WTC11 (cell line): Measurements from ENCODE around the gene PSMD8. TPM values are rescaled to one million over a fixed set of nuclear protein-coding genes. Genes with fewer than 3 reads are reported as not detected.

Experiments
- ATAC-seq: fragments of 200-7000 bp; cut with Tn5 transposase; 2 replicates; pipeline ENCODE4 v1.10.0; 2021; ENCODE audit warnings: mild to moderate bottlenecking, moderate library complexity
- CTCF ChIA-PET: fragments of 300-600 bp; sonication (Branson Sonifier 250); formaldehyde crosslinking; loops from one replicate; lab custom pipeline; 2021; ENCODE audit warnings: antibody characterized with exemption; lab: Charles Lee
- POLR2A ChIA-PET: fragments of 350-600 bp; sonication (Branson Sonifier 250); formaldehyde crosslinking; loops from one replicate; lab custom pipeline; 2021; ENCODE audit warnings: antibody characterized with exemption; lab: Charles Lee
- DNase-seq: peaks from one replicate; pipeline ENCODE4 v3.0.0; 2021; ENCODE audit warnings: low spot score
- H3K27ac Mint-ChIP-seq: 2 replicates; pipeline ENCODE4 v1.8.0; 2021; ENCODE audit warnings: mixed read lengths
- H3K27me3 Mint-ChIP-seq: 2 replicates; pipeline ENCODE4 v1.8.0; 2021; ENCODE audit warnings: low read depth, mild to moderate bottlenecking, moderate library complexity, mixed read lengths
- H3K36me3 Mint-ChIP-seq: 2 replicates; pipeline ENCODE4 v1.8.0; 2021; ENCODE audit warnings: mixed read lengths
- H3K4me1 Mint-ChIP-seq: 2 replicates; pipeline ENCODE4 v1.8.0; 2022; ENCODE audit warnings: mixed read lengths
- H3K4me3 Mint-ChIP-seq: 2 replicates; pipeline ENCODE4 v1.8.0; 2021; ENCODE audit warnings: mild to moderate bottlenecking, moderate library complexity, mixed read lengths
- H3K9me3 Mint-ChIP-seq: 2 replicates; pipeline ENCODE4 v1.8.0; 2021; ENCODE audit warnings: mixed read lengths
- AFF4 ChIP-seq: sonication (generic); formaldehyde crosslinking; IDR thresholded peaks from 2 replicates; pipeline ENCODE4 v1.8.1; 2023; ENCODE audit warnings: mild to moderate bottlenecking, missing genetic modification reagents, borderline replicate concordance
- ATF2 ChIP-seq: sonication (generic); formaldehyde crosslinking; IDR thresholded peaks from 2 replicates; pipeline ENCODE4 v1.8.1; 2022; ENCODE audit warnings: low read depth, missing genetic modification reagents, borderline replicate concordance
- E2F5 ChIP-seq: sonication (generic); formaldehyde crosslinking; IDR thresholded peaks from 2 replicates; pipeline ENCODE4 v1.8.1; 2022; ENCODE audit warnings: mild to moderate bottlenecking, moderate library complexity, missing genetic modification reagents
- ELF4 ChIP-seq: sonication (generic); formaldehyde crosslinking; IDR thresholded peaks from 2 replicates; pipeline ENCODE4 v1.8.1; 2022; ENCODE audit warnings: low read depth, mild to moderate bottlenecking, moderate library complexity, missing genetic modification reagents
- ESRRA ChIP-seq: sonication (generic); formaldehyde crosslinking; IDR thresholded peaks from 2 replicates; pipeline ENCODE4 v1.8.1; 2022; ENCODE audit warnings: mild to moderate bottlenecking, missing genetic modification reagents, borderline replicate concordance
- ETV6 ChIP-seq: sonication (generic); formaldehyde crosslinking; IDR thresholded peaks from 2 replicates; pipeline ENCODE4 v1.8.1; 2022; ENCODE audit warnings: mild to moderate bottlenecking, missing genetic modification reagents
- FOXK1 ChIP-seq: sonication (generic); formaldehyde crosslinking; IDR thresholded peaks from 2 replicates; pipeline ENCODE4 v1.8.0; 2022; ENCODE audit warnings: mild to moderate bottlenecking, moderate library complexity, missing genetic modification reagents
- FOXP1 ChIP-seq: sonication (generic); formaldehyde crosslinking; IDR thresholded peaks from 2 replicates; pipeline ENCODE4 v1.8.0; 2022; ENCODE audit warnings: missing genetic modification reagents, mild to moderate bottlenecking, moderate library complexity, borderline replicate concordance
- FOXP4 ChIP-seq: sonication (generic); formaldehyde crosslinking; IDR thresholded peaks from 2 replicates; pipeline ENCODE4 v1.8.0; 2022; ENCODE audit warnings: mild to moderate bottlenecking, missing genetic modification reagents
- HMGA2 ChIP-seq: fragments of 250-450 bp; sonication (Bioruptor Pico); IDR thresholded peaks from 2 replicates; pipeline ENCODE4 v1.4.0; 2021; ENCODE audit warnings: mild to moderate bottlenecking, moderate library complexity
- MYBL2 ChIP-seq: sonication (generic); formaldehyde crosslinking; IDR thresholded peaks from 2 replicates; pipeline ENCODE4 v1.8.1; 2023; ENCODE audit warnings: mild to moderate bottlenecking, moderate library complexity, missing genetic modification reagents
- NFE2L1 ChIP-seq: sonication (generic); formaldehyde crosslinking; IDR thresholded peaks from 2 replicates; pipeline ENCODE4 v1.8.1; 2023; ENCODE audit warnings: missing genetic modification reagents
- PRDM15 ChIP-seq: sonication (generic); formaldehyde crosslinking; IDR thresholded peaks from 2 replicates; pipeline ENCODE4 v1.8.0; 2022; ENCODE audit warnings: missing genetic modification reagents
- RORB ChIP-seq: fragments of 250-450 bp; sonication (Bioruptor Pico); IDR thresholded peaks from 2 replicates; pipeline ENCODE4 v1.9.0; 2021; ENCODE audit warnings: mild to moderate bottlenecking
- ZBTB21 ChIP-seq: sonication (generic); formaldehyde crosslinking; IDR thresholded peaks from 2 replicates; pipeline ENCODE4 v1.8.1; 2023; ENCODE audit warnings: mild to moderate bottlenecking, missing genetic modification reagents, borderline replicate concordance
- ZBTB43 ChIP-seq: sonication (generic); formaldehyde crosslinking; IDR thresholded peaks from 2 replicates; pipeline ENCODE4 v1.8.1; 2023; ENCODE audit warnings: mild to moderate bottlenecking, missing genetic modification reagents
- ZNF232 ChIP-seq: sonication (generic); formaldehyde crosslinking; IDR thresholded peaks from 2 replicates; pipeline ENCODE4 v1.8.0; 2022; ENCODE audit warnings: mild to moderate bottlenecking, missing genetic modification reagents
- ZNF396 ChIP-seq: fragments of 250-450 bp; sonication (Bioruptor Pico); IDR thresholded peaks from 2 replicates; pipeline ENCODE4 v1.8.0; 2021; ENCODE audit warnings: mild to moderate bottlenecking, moderate library complexity, borderline replicate concordance
- total RNA-seq: library from RNA; stranded (reverse); gene quantifications from 3 replicates; pipeline ENCODE4 v1.2.3, GENCODE V29; 2021

Gene PSMD8
- total RNA-seq, 1 experiment from 2014 or later, result 167 TPM

GRCh38 chr19:38361633-38362075 lies 12.7 kb upstream of the PSMD8 start:
- ATAC-seq (peak; percentile 79), DNase-seq (peak; percentile 94)
- no peak for TF ChIP-seq RORB (CRISPR knock-in tag)
- TF ChIP-seq FOXP4 (CRISPR knock-in tag), result 0 out of 2 replicates have a peak, but pooled peaks have one; percentile 68
- TF ChIP-seq FOXK1, result 0 out of 2 replicates have a peak, but pooled peaks have one; percentile 5
- no peaks in the 10 kb centered on the region for H3K36me3 Mint-ChIP-seq
- ChIA-PET POLR2A (interaction anchor here (0.8 to 2.7 kb wide), 4 partner anchors 12 to 57 kb away, joined by 3 to 16 read pairs (median 4); partner anchors contain the start of genes GGN and PSMD8), CTCF (interaction anchor here (0.7 to 2.9 kb wide), 12 partner anchors 10 to 128 kb away, joined by 3 to 19 read pairs (median 4); partner anchors contain the start of genes CATSPERG, FAM98C, GGN and PPP1R14A)
- peak overlapping the region; percentile 86 for H3K4me3 Mint-ChIP-seq
- H3K4me1 Mint-ChIP-seq, result peaks cover 10% of the 10 kb centered on the region
- no peaks in the 10 kb centered on the region for H3K9me3 Mint-ChIP-seq
- peak overlapping the region; percentile 93 for H3K27ac Mint-ChIP-seq
- H3K27me3 Mint-ChIP-seq, result peaks cover 66% of the 10 kb centered on the region

- ChIA-PET POLR2A (interaction anchor here (0.8 to 2.7 kb wide), 5 partner anchors 12 to 81 kb away, joined by 3 to 16 read pairs (median 5); partner anchors contain the start of genes GGN and PSMD8), CTCF (interaction anchor here (0.5 to 2.9 kb wide), 13 partner anchors 11 to 129 kb away, joined by 3 to 19 read pairs (median 4); partner anchors contain the start of genes CATSPERG, FAM98C, GGN and PPP1R14A)
- Mint-ChIP-seq H3K4me3 (peak overlapping the region; percentile 86), H3K27ac (peak overlapping the region; percentile 96), H3K36me3 (no peaks in the 10 kb centered on the region), H3K4me1 (peaks cover 10% of the 10 kb centered on the region), H3K9me3 (no peaks in the 10 kb centered on the region), H3K27me3 (peaks cover 59% of the 10 kb centered on the region)
- peak; percentile 99 for DNase-seq
- ATAC-seq, result peak; percentile 77
- TF ChIP-seq ZBTB21 (CRISPR knock-in tag) (0 out of 2 replicates have a peak, but pooled peaks have one; percentile 49), HMGA2 (CRISPR knock-in tag) (no peak), MYBL2 (CRISPR knock-in tag) (peak; percentile 59; the same call in 1 of the 2 replicates), NFE2L1 (CRISPR knock-in tag) (0 out of 2 replicates have a peak, but pooled peaks have one; percentile 22), AFF4 (CRISPR knock-in tag) (no peak), PRDM15 (CRISPR knock-in tag) (peak; percentile 78), E2F5 (CRISPR knock-in tag) (peak; percentile 48; the same call in 1 of the 2 replicates), ZNF232 (CRISPR knock-in tag) (0 out of 2 replicates have a peak, but pooled peaks have one; percentile 16), ELF4 (CRISPR knock-in tag) (no peak), ZNF396 (CRISPR knock-in tag) (no peak), ZBTB43 (peak; percentile 56; the same call in 1 of the 2 replicates), ATF2 (CRISPR knock-in tag) (no peak), ETV6 (CRISPR knock-in tag) (peak; percentile 49), FOXP1 (CRISPR knock-in tag) (peak; percentile 62; the same call in 1 of the 2 replicates), ESRRA (0 out of 2 replicates have a peak, but pooled peaks have one; percentile 38)
These were observed 12.1 kb upstream of the PSMD8 start for GRCh38 chr19:38362076-38362945.
